ENCODE data around the gene NMRK2. TPM values are rescaled to one million over a fixed set of nuclear protein-coding genes. Genes with fewer than 3 reads are reported as not detected.

NMRK2 gene
- total RNA-seq, 1 donor from 2014 or later = not detected

DNA sequence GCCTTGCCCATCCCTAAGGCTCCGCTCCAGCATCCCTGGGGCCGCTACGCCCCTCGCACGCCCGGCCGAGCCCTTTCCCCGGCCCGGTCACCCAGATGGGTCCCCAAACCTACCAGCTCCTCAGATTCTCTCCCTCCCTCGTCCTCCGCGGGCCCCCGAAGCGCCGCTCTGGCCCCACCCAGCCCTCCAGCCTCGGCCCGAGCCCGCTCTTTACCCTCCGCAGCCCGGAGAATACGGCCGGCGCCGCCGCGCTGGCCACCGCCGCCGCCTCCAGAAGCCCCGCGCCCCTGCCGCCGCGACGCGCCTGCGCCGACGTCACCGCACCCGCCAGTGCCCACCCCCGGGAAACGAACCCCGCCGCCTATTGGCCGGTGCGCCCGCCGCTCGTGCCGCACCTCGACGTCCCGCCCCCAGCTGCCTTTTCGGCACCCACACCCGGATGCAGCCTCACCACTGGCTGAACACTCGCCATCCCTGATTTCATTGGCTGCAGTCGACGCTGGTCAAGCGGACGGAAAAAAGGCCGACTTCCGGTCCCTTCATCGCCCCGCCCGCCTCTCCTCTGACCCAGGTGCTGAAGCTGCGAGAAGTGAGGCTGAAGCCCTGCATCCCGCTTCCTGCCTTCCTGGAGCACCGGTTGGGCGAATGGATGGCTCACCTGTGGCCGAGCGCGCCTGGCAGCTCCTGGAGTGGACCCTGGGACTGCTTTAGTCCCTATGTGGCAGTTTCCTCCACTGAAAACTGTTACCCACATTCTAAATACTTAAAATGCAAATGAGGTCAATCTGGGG, 38.1 kb downstream of the NMRK2 start, which contains the start of gene DAPK3:
Gene DAPK3 (minus strand): TSS at position 292 of the 791 bp plus-strand sequence. CDS start 1,364 bp downstream, outside the sequence.
- intact Hi-C loops (cut with DNase I) = loop anchor here (1.0 kb wide), 2 partner anchors 14 to 36 kb away; partner anchors contain the start of genes EEF2 and PIAS4
- TF ChIP-seq, protein P1, sequence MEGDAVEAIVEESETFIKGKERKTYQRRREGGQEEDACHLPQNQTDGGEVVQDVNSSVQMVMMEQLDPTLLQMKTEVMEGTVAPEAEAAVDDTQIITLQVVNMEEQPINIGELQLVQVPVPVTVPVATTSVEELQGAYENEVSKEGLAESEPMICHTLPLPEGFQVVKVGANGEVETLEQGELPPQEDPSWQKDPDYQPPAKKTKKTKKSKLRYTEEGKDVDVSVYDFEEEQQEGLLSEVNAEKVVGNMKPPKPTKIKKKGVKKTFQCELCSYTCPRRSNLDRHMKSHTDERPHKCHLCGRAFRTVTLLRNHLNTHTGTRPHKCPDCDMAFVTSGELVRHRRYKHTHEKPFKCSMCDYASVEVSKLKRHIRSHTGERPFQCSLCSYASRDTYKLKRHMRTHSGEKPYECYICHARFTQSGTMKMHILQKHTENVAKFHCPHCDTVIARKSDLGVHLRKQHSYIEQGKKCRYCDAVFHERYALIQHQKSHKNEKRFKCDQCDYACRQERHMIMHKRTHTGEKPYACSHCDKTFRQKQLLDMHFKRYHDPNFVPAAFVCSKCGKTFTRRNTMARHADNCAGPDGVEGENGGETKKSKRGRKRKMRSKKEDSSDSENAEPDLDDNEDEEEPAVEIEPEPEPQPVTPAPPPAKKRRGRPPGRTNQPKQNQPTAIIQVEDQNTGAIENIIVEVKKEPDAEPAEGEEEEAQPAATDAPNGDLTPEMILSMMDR (IDR thresholded peaks at IDR 0.05) = no peak

DNA sequence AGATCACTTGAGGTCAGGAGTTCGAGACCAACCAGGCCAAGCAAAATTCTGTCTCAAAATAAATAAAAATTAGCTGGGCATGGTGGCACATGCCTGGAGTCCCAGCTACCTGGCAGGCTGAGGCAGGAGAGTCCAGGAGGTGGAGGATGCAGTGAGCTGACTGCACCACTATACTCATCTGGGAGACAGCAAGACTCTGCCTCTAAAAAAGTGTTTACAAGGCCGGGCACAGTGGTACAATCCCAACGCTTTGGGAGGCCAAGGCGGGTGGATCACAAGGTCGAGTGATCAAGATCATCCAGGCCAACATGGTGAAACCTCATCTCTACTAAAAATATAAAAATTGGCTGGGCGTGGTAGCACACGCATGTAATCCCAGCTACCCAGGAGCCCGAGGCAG, 42.3 kb downstream of the NMRK2 start:
- intact Hi-C loops (cut with DNase I) = no loop called here
- H3K27me3 ChIP-seq = no peaks in the 10 kb centered on the region
- no peak overlapping the region for H3K27ac ChIP-seq
- H3K36me3 ChIP-seq = peaks cover 49 to 55% of the 10 kb centered on the region in 2 donors
- H3K4me3 ChIP-seq = no peak overlapping the region
- no peaks in the 10 kb centered on the region for H3K9me3 ChIP-seq
- DNase-seq (ENCODE audit: low spot score in 2 of 2) = no peak
- TF ChIP-seq, protein P1 (IDR thresholded peaks at IDR 0.05) = no peak
- no peaks in the 10 kb centered on the region for H3K4me1 ChIP-seq

More for the DNA sequence above, 38.1 kb downstream of the NMRK2 start, which contains the start of gene DAPK3:
- no peaks in the 10 kb centered on the region for H3K9me3 ChIP-seq
- H3K4me3 ChIP-seq = peak within 1 kb of the TSS; percentile 78 to 98
- peak within 1 kb of the TSS; percentile 99 to 100 for H3K27ac ChIP-seq
- H3K36me3 ChIP-seq = peaks cover 30 to 37% of the 10 kb centered on the region in 2 donors
- H3K4me1 ChIP-seq = peaks cover 28 to 33% of the 10 kb centered on the region in 2 donors
- H3K27me3 ChIP-seq = no peaks in the 10 kb centered on the region
- peak; percentile 89 to 98 for DNase-seq (ENCODE audit: low spot score in 2 of 2)

DNA sequence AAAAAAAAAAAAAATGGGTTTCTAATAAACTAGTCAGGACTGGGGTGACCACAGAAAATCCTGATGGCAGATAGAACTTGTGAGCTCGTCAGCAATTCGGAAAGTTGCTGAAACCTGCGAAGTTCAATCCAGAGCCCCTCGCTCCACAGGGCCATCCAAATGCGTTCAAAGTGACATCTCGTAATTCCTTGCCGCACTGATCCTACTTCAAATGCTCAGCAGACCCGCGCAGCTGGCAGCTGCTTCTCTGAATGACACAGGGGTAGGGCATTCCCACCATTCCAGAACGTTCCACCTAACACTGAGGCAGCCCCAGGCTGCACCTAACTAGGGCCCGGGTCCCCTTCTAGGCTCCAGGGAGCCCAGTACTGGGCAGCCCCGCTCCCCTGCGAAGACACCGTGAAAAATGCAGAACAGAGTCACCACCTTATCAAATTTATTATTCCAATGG, 42.8 kb downstream of the NMRK2 start:
- TF ChIP-seq, protein P1 (IDR thresholded peaks at IDR 0.05) = no peak

DNA sequence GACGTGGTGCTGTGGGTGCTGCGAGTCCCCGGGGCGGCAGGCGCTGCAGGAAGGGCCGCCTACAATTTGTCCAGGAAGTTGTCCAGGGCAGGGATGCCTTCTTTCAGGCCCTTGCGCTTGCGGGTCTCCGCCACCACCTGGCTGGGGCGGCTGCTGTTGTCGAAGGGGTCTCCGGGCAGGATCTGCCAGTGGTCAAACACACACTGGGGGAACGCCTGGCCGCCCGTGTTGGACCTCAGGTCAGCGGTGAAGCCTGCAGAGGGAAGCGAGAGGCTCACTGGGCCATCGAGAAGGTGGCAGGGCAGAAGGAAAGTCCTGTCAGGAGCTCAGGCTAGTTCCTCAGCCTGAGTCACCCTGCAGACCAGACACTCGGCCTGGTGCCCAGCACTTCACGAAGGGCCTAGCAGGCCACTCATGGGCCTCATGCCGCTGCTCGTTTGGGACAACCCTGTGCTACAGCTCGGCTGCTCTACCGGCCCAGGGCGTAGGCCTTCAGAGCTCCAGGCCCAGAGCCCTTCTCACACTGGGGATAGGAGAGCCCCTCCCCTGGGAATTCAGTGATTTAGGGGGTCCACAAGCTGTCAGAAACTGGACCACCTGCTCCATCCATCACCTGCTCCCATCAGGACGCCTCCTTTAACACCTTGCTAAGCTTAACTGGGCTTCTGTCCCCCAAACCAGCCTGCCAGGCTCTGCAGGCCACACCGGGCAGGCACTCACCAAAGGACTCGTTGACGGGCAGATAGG, 43.8 kb downstream of the NMRK2 start:
- Histone ChIP-seq H3K4me1 (no peaks in the 10 kb centered on the region), H3K27ac (no peak overlapping the region), H3K36me3 (peaks cover 65 to 71% of the 10 kb centered on the region in 2 donors), H3K4me3 (no peak overlapping the region), H3K27me3 (no peaks in the 10 kb centered on the region), H3K9me3 (no peaks in the 10 kb centered on the region)
- TF ChIP-seq, protein P1 (IDR thresholded peaks at IDR 0.05) = no peak
- no peak for DNase-seq (ENCODE audit: low spot score in 2 of 2)
- intact Hi-C loops (cut with DNase I) = no loop called here

More for the DNA sequence above, 42.8 kb downstream of the NMRK2 start:
- intact Hi-C loops (cut with DNase I) = no loop called here
- Histone ChIP-seq H3K4me3 (no peak overlapping the region), H3K27me3 (no peaks in the 10 kb centered on the region), H3K36me3 (peaks cover 55 to 61% of the 10 kb centered on the region in 2 donors), H3K9me3 (no peaks in the 10 kb centered on the region), H3K4me1 (no peaks in the 10 kb centered on the region), H3K27ac (no peak overlapping the region)
- DNase-seq (ENCODE audit: low spot score in 2 of 2) = no peak

DNA sequence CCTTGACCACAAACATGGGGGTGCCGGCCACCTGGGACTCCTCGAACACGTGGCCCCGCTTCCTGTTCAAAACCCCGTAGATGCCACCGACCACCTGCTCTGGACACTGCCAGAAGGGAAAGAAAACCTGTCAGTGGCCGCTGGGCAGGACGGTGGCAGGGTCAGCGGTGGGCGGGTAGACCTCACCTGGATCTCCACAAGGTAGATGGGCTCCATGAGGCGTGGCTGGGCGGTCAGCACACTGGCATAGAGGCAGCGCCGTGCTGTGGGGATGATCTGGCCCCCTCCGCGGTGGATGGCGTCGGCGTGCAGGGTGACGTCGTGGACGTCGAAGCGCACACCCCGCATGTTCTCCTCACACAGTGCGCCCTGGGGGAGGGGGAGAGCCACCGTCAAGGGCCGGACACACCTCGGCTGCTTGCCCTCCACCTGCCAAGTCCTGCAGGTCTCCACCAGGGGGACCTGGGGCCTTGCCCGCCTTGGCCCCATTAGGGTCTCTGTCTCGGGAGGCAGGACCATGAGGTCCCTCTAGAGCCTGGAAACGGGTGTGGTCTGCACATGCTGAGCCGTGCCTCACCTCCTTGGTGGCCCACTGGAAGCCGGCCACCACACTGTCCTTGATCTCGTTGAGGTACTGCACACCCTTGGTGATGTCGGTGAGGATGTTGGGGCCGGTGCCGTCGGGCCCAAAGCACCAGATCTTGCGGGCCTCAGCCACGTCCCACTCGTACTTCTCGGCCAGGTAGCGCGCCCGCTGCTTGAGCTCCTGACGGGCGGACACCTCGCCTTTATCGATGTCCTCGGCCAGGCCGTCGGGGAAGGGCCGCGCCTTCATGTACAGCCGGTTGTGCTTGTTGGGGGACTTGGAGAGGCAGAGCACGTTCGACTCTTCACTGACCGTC, 44.6 kb downstream of the NMRK2 start:
- no peak for DNase-seq (ENCODE audit: low spot score in 2 of 2)
- TF ChIP-seq, protein P1 (IDR thresholded peaks at IDR 0.05) = no peak
- intact Hi-C loops (cut with DNase I) = no loop called here

More for the DNA sequence above, 44.6 kb downstream of the NMRK2 start:
- no peak overlapping the region for H3K27ac ChIP-seq
- H3K4me1 ChIP-seq = no peaks in the 10 kb centered on the region
- no peaks in the 10 kb centered on the region for H3K27me3 ChIP-seq
- no peaks in the 10 kb centered on the region for H3K9me3 ChIP-seq
- peaks cover 73 to 78% of the 10 kb centered on the region in 2 donors for H3K36me3 ChIP-seq
- H3K4me3 ChIP-seq = no peak overlapping the region

Measured in ascending aorta (tissue), 2 donors.